ENCODE results near the gene NREP.

The NREP gene

GRCh38 chr5:111764019-111764418 lies 7.0 kb upstream of the NREP start:
- no peak for DNase-seq

DNA sequence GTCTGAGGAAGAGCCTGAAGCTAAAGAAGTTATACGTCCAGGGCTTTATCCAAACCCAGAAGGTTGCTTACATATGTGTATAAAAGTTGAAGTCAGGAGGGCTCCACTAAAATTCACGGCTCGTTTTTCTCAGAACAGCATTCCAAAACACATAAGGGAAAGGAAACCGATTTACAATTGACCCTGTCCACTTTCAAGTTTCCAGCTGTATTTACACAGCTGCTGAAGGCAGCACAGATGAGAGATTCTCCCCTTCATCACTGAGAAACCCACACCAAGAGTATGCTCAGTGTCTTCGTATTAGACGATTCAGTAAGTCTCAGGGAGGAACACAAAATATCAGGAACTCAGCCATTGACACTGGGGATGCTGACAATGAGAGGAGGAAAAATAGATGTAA lies 5.9 kb upstream of the NREP start:
- no peak for DNase-seq

DNA sequence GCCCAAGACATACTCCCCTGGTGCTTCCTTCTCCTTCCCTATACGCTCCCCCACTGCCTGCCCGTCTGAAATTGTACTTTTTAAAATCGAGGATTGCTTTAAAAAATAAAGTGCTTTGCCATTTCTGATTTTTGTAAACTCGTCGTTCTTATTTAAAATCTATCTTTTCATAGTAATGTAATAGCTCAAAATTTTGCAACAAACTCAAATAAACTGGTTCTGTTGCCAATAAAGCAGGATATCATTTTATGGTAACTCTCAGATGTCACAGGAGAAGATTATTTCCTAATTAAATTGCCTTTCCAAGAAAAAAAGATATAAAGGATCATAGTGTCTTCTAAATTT lies 1.3 kb upstream of the NREP start:
- no peak for DNase-seq

DNA sequence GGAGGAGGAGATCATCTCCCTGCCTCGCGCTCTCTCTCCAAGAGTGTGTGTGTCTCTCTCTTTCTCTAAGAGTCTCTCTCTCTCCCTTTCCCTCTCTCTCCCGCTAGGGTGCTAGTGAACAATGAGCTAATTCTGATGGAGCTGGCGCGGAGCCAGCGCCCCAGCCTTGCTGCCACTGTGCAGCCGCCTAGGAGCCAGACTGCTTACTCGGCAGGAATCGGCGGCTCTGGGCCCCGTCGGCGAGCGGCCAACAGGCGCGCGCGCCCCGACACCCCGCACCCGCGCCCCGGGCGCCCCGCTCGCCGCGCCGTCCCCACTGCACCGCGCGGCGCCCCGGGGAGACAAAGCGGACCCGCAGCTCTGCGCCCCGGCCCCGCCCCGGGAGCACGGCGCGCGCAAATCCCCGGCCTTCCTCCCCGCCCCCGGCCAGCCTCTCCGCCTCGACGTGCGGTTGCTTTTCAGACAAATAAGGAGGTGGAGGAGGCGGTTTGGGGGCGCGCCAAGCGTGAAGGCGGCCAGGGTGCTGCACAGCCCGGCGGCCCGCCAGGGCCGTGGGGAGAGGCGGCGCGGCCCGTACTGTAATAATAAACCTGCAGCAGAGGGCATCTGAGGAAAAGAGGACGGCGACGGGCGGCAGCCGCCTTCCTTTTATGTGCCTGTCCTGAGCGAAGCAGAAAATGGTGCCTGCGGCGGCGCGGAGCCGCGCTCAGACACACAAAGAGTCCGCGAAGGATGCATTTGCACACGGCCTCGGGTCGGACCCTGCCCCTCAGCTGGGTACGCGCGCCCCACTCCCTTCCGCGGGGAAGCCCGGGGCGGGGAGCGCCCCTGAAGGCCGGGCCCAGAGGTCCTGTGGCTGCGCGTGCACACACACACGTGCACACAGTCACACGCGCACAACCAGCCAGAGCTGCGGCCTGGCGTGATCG lies 625 bp upstream of the NREP start:
- DNase-seq: peak; percentile 92

DNA sequence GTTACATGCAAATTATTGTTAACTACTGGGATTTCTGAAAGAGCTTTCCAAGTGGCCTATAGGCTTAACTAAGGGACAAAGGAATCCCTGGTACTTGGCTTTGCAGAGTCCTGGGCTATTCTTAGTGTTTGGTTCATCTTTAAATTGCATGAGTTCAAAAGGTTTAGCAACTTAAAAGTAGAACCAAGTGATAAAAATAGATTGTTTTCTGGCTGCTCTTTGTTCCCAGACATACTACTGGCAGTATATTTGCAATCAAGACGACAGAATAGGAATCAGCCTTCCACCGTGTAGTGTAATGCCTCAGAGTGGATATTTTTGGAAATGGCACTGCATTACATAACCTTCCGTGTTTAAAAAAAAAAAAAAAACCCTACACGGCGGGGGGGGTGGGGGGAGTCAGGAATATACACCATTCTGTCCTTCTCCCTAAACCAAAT lies 1.0 kb downstream of the NREP start:
- DNase-seq: peak; percentile 33

DNA sequence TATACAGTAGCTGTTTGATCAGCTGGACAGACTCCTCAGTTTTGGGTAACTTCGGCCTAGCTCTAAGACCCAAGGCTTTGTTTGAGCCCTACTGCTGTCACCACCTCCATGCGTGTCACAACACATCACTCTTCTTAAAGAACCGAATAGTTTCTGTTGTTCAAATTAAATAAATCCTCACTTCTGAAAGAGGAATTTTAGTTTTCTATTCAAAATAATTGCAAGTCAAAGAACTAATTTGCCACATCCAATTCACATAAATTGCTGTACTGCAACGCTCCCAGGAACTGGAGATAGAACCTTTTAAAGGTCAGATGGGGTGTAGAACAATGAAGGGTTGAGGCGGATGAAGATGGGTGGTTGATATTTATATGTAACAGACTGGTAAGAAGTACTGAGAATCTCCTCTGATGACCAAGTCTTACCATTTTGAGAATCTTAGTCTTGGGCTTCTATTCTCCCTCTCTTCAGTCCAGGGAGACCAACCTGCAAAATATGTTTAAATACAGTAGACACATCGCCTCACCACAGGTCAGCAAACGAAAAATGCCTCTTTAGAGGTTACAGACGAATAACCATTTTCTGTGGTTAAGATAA lies 1.6 kb downstream of the NREP start:
- no peak for DNase-seq

GRCh38 chr5:111753884-111754589 lies 3.0 kb downstream of the NREP start:
- no peak for DNase-seq

DNA sequence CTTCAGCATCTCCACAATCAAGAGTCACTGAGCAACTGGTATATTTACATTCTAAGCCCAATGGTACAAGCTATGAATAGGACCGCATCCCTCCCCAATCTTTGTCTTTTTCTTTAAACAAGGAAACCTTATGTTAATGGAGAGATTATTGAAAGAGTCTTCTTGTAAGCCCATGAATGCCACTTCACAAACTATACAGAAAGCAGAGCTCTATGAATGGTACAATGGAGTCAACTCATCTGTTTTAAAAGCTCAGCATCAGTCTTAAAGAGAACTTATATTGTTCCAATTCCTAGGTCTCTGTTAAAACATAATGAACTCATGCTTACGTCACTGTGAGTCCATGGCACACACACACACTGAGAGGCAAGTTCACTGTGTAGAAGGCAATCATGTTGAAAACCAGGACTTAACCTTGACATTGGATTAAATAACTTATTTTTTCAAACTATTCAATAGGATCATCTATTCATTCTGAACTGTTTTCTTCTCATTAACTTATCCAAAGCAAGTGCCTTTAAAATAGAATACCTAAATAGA lies 4.5 kb downstream of the NREP start:
- DNase-seq: no peak

DNA sequence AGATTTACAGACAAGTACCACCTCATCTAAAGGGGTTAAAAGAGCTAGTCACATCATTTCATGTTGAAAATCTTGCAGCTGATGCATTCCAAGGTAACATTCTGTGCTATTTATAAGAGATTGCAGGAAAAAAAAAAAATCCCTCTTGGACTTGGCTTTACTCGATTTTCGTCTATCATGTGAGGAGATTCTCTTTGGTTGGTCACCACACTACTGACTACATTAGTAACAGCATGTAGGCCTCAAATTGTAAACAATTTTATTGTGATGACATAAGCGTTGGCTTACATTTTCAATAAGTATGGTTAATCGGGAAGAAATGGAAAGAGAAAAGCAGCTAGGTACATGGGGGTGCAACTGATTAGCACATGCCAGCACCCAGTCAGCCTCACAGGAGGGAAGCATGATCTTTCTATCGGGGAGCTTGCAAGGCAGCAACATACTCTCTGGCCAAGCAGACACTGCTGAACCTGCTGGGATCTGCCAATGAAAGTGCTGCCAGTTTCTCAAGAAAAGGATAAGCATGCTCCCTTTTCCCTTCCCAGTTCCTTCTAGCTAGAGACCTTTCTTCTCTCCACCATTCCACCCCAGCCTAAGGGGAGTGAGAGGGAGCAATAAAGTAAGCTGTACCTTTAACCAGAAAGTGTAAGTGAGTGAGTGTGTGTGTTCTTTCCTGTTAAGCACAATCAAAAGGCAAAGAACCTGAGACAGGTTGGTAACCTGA lies 7.5 kb downstream of the NREP start:
- no peak for DNase-seq

GRCh38 chr5:111748304-111748763 lies 8.7 kb downstream of the NREP start:
- no peak for DNase-seq

- DNase-seq: no peak
Observed at GRCh38 chr5:111747337-111747736, 9.7 kb downstream of the NREP start.

- no peak for DNase-seq
Observed at GRCh38 chr5:111746791-111747190, 10.2 kb downstream of the NREP start.

- no peak for DNase-seq
Observed at GRCh38 chr5:111745075-111745739, 11.8 kb downstream of the NREP start.

DNA sequence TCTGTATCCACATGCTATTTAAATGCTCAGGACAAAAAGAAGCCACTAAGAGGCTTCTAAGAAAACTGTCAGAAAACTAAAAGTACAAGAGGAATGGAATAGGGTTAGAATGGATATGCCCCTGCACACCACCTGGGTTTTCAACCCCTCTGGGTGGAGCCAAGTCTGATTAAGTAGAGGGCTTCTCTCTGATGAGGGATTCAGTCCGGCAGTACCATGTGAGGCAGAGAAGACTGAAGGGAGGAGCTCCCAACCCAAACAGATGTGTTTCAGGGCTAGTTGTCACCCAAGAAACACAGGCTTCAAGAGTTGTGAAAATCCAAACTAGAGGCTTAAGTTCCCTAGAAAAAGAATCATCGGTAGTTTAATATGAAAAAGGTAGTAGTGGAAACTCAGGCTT lies 12.5 kb downstream of the NREP start:
- DNase-seq: no peak

GRCh38 chr5:111743988-111744387 lies 13.0 kb downstream of the NREP start:
- no peak for DNase-seq

DNA sequence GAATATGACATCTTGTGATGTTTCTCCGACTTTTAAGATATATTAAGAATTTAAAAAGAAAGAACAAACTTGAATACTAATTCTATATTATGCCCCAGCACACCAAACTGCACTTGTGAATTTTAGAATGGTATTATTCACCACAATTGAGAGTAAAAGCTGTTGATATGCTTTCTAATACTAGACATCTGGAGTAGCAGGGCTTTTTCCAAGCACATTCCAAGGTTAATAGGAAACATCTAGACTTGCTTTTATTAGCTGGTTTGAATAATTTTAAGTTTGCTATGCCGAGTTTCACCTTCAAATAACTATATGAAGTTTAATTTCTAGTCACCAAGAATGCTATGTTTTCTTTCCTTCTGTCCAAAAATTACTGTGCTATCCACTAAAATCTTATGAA lies 13.5 kb downstream of the NREP start:
- DNase-seq: no peak

DNA sequence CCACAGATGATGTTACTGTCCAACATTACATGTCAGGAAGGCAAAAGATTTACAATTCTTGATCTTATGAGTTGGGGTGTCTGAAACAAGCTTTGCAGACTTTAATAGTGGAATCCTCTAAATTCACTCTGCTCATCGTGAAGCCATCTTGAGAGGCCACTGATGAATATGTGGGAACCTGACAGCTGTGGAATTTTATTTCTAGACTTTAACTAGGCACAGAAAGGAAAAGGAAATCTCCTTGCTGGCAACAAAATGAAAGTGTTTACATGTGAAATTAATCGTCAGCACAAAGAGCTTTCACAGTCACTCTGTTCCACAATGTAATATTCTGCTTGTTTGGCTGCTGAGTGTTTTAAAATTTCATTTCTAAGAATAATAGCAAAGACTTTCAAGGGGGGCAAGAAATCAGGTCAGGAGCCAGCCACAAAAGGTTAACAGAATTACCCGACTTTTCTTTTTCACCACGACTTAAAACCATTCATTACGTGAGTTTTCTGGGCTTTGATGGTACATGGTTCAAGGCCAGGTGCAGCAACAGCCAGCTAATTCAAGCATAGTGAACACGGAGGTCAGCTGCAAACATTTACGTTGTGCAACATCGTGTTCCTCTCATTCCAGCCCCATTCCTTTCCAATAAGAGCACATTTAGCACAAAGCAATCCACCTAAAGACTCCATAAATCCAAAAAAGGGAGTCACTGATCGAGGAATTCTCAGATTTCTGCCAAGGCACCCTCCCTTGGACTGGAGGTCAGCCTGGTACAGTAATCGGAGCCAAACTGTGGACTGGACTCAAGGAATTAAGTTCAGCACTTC lies 14.6 kb downstream of the NREP start:
- no peak for DNase-seq

DNA sequence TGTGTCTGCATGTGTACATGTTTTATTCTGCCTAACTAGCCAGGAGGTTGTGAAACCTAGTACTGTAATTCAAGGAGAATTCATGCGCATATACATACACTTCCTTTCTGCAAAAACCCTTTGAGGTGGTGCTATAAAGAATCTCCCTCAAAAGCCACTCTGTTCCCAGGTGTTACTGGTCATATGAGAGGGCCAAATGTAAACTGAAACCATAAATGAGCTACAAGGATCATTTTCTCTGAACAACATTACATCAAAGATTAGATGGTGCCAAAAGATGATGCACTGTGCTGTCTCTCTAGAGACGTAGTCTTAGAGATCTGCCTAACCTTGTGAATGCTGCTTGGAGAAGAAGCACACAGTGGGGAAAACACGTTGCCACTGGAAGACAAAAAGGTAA lies 15.7 kb downstream of the NREP start:
- no peak for DNase-seq

DNA sequence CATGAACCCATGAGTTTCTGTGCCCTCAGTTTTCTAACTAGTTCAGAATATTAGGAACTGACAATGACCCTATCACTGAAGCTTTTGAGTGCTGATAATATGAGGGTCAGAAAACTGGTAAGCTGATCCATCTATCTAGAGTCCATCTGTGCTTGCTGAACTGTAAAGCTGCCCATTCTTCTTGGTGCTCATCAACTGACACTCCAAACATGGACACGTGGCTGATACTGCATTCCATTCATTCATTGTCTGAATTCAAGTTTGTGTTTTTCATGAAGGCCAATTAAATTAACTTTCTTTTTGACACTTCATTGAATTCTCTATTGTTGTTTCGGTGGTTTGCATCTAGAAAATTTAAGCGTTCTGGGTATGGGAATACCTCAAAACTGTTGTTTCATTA lies 17.6 kb downstream of the NREP start:
- DNase-seq: no peak

GRCh38 chr5:111738118-111738517 lies 18.9 kb downstream of the NREP start:
- no peak for DNase-seq

GRCh38 chr5:111737716-111738115 lies 19.3 kb downstream of the NREP start:
- DNase-seq: no peak

Measured in inflammatory macrophage treated with lipopolysaccharide for 4 hours (primary cell).